ENCODE data around the gene ALOXE3. TPM values are rescaled to one million over a fixed set of nuclear protein-coding genes. Genes with fewer than 3 reads are reported as not detected.

ALOXE3 gene
- not detected for total RNA-seq
- polyA plus RNA-seq = not detected
- long read RNA-seq, donor 1 = 0 reads
- long read RNA-seq, donor 2 = 0 reads

DNA sequence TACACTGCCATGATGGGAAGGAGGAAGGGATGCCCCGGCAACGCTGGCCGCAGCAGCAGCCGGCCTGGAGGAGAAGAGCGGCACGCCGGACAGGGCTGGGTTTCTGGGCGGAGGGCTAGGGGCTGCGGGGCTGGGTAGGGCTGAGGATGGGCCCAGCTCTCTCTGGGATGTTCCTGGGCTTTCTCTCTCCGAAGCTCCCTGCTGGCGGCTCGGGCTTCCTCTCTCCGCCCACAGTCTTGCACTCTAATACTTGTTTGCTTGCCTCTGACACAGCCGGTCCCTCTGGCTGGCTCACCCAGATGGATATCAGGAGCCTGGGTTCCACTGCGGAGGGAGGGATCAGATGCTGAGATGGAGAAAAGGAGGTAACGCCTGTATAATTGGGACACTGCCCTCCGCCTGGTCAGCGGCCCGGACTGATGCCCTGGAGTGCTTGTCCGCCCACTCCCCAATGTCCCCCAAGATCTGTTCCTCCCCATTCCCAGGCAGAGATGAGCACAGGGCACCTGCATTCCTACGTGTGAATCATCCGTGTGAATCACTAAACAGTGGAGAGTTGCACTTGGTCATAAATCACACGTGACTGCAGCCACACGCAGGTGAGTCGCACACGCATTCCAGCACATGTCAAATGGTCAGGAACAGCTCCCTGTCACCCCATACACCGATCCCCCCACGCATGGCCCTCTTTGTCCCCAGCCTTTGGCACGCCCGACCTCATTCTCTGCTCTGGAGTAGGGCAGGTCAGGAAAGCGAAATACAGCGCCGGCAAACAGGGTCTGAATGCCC, at the start of gene ALOXE3:
ALOXE3 (minus strand) TSS at position 535 of the 789 bp plus-strand sequence; CDS start at position 11, 524 bp downstream.
- Histone ChIP-seq H3K27me3 (ENCODE audit: control insufficient read depth in 1 of 2, insufficient read depth in 2 of 2, low read length in 1 of 2) (no peaks in the 10 kb centered on the region), H3K4me1 (ENCODE audit: control insufficient read depth in 1 of 2, insufficient read depth in 2 of 2, low read length in 2 of 2) (no peaks in the 10 kb centered on the region), H3K27ac (ENCODE audit: low read depth in 1 of 2, low read length in 2 of 2) (no peak within 1 kb of the TSS)

DNA sequence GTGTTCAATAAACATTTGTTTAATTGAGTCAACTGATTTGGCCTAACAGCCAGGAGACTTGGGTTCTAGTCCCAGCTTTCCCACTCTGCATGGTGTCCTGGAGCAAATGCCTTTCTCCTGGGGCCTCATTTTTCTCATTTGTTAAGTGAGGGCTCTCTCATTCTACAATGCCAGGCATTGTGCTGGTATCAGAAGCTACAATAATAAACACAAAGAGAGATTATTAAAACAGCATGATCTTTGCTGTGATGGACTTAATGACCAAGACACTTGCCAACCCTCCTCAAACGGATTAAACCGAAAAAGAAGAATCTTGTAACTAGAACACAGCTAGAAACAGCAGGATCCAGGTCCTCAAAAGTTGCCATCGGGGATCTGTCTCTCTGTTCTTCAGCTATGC, 49.2 kb upstream of the ALOXE3 start:
- WGBS, 2 donors = 83 to 84% methylated on average over 3 of the region's 3 CpGs
- Histone ChIP-seq H3K36me3 (ENCODE audit: control insufficient read depth in 1 of 2, insufficient read depth in 2 of 2, low read length in 1 of 2) (no peaks in the 10 kb centered on the region), H3K4me1 (ENCODE audit: control insufficient read depth in 1 of 2, insufficient read depth in 2 of 2, low read length in 2 of 2) (no peaks in the 10 kb centered on the region), H3K4me3 (ENCODE audit: low read length in 2 of 2) (no peak overlapping the region), H3K9me3 (ENCODE audit: control insufficient read depth, low read length) (no peaks in the 10 kb centered on the region), H3K27me3 (ENCODE audit: control insufficient read depth in 1 of 2, insufficient read depth in 2 of 2, low read length in 1 of 2) (no peaks in the 10 kb centered on the region), H3K27ac (ENCODE audit: low read depth in 1 of 2, low read length in 2 of 2) (no peak overlapping the region)
- intact Hi-C loops (cut with DNase I) = no loop called here
- ATAC-seq (ENCODE audit: low FRiP score) (no peak), DNase-seq (no peak)

More for the DNA sequence above, at the start of gene ALOXE3:
- Histone ChIP-seq H3K4me3 (ENCODE audit: low read length in 2 of 2) (peak within 1 kb of the TSS; percentile 20 to 39), H3K9me3 (ENCODE audit: control insufficient read depth, low read length) (no peaks in the 10 kb centered on the region), H3K36me3 (ENCODE audit: control insufficient read depth in 1 of 2, insufficient read depth in 2 of 2, low read length in 1 of 2) (no peaks in the 10 kb centered on the region)
- ATAC-seq (ENCODE audit: low FRiP score) (no peak), DNase-seq (peak in 1 of 2 donors; percentile 78)
- 0 to 1% methylated on average over 32 to 33 of the region's 33 CpGs for WGBS, 2 donors
- intact Hi-C loops (cut with DNase I) = loop anchor here (2.0 to 10.0 kb wide), 3 partner anchors 21 to 69 kb away; no protein-coding TSS in a partner anchor

DNA sequence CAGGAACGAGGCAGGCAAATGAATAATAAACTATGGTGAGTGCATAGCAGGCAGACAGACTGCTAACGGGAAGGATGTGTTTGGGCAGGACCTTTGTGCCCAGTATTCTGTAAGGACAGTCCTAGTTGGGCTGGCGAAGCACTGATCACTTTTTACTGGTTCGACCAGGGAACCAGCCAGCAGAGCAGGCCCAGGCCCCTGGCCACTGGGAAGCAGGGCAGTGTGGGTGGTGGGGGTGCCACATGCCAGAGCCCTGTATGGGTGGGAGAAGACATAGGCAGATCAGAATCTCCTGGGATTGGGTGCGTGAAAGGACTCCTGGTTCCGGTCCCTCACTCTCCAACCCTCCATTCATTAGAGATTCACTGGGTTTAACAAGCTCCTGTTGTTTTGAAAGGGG, 48.4 kb upstream of the ALOXE3 start:
- no peaks in the 10 kb centered on the region for H3K36me3 ChIP-seq (ENCODE audit: control insufficient read depth in 1 of 2, insufficient read depth in 2 of 2, low read length in 1 of 2)
- no peaks in the 10 kb centered on the region for H3K27me3 ChIP-seq (ENCODE audit: control insufficient read depth in 1 of 2, insufficient read depth in 2 of 2, low read length in 1 of 2)
- intact Hi-C loops (cut with DNase I) = no loop called here
- DNase-seq (no peak), ATAC-seq (ENCODE audit: low FRiP score) (no peak)
- H3K4me3 ChIP-seq (ENCODE audit: low read length in 2 of 2) = no peak overlapping the region
- no peaks in the 10 kb centered on the region for H3K9me3 ChIP-seq (ENCODE audit: control insufficient read depth, low read length)
- WGBS, 2 donors = 94 to 97% methylated on average over 6 of the region's 6 CpGs
- no peak overlapping the region for H3K27ac ChIP-seq (ENCODE audit: low read depth in 1 of 2, low read length in 2 of 2)
- no peaks in the 10 kb centered on the region for H3K4me1 ChIP-seq (ENCODE audit: control insufficient read depth in 1 of 2, insufficient read depth in 2 of 2, low read length in 2 of 2)

DNA sequence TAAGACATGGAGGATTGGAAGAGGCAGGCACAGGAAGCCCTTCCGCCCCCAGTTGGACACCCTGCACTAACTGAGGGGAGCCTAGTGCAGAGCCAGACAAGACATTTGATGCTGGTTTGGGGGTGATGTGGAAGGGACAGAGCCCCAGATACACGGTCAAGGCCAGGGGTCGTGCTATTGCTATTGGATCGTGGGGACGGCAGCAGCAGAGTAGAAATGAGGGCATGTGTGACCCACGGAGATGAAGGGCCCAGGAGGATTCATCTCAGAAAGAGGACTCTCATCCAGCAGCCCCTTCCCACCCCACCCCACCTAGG, 46.5 kb upstream of the ALOXE3 start:
- Histone ChIP-seq H3K36me3 (ENCODE audit: control insufficient read depth in 1 of 2, insufficient read depth in 2 of 2, low read length in 1 of 2) (no peaks in the 10 kb centered on the region), H3K4me3 (ENCODE audit: low read length in 2 of 2) (no peak overlapping the region), H3K27me3 (ENCODE audit: control insufficient read depth in 1 of 2, insufficient read depth in 2 of 2, low read length in 1 of 2) (no peaks in the 10 kb centered on the region), H3K4me1 (ENCODE audit: control insufficient read depth in 1 of 2, insufficient read depth in 2 of 2, low read length in 2 of 2) (no peaks in the 10 kb centered on the region), H3K27ac (ENCODE audit: low read depth in 1 of 2, low read length in 2 of 2) (no peak overlapping the region), H3K9me3 (ENCODE audit: control insufficient read depth, low read length) (no peaks in the 10 kb centered on the region)
- DNase-seq (peak in 1 of 2 donors; percentile 66), ATAC-seq (ENCODE audit: low FRiP score) (no peak)
- intact Hi-C loops (cut with DNase I) = loop anchor here in 1 of 2 donors (5.0 kb wide), 1 partner anchor 42 kb away; the partner anchor contains the start of gene HES7
- 76 to 77% methylated on average over 6 of the region's 6 CpGs for WGBS, 2 donors

DNA sequence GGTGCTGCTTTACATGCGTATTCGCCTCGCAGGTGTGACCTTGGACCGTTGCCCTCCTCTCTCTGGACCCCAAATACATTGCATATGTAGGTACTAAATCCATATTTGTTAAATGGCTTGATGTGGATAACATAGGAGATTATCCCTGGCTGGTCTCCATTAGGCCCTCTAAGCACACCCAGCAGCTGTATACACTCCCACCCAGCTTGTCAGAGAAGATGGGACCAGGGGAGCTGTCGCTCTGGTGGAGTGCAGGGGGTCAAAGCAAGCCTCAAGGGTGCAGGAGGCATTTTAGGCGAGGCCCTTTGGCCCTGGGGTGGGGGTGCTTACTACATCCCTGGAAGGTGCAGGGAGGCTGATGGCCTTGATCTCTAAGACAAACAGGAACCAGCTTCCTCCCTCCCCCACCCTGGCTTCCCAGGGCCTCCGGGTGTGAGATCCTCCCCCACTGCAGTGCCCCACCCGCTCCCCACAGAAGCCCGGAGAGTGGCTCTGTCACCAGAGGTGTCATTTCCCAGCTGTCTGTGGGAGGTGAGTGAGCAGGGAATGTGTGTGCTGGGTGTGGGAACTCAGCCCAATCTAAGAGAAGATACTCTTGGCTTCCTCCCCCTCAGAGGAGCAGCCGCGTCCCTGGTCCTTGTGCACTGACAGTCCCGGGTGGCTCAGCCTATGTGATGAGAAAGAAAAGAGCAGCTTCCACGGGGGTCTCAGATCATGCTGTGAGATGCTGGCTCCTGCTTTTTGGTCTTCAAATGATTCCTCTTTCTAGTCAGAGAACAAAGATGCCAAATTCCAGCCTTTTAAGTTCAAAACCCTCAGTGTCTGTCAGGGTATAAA, 45.9 kb upstream of the ALOXE3 start:
- Histone ChIP-seq H3K27ac (ENCODE audit: low read depth in 1 of 2, low read length in 2 of 2) (peak overlapping the region; percentile 10 to 28), H3K9me3 (ENCODE audit: control insufficient read depth, low read length) (no peaks in the 10 kb centered on the region), H3K4me3 (ENCODE audit: low read length in 2 of 2) (no peak overlapping the region), H3K4me1 (ENCODE audit: control insufficient read depth in 1 of 2, insufficient read depth in 2 of 2, low read length in 2 of 2) (no peaks in the 10 kb centered on the region), H3K36me3 (ENCODE audit: control insufficient read depth in 1 of 2, insufficient read depth in 2 of 2, low read length in 1 of 2) (no peaks in the 10 kb centered on the region), H3K27me3 (ENCODE audit: control insufficient read depth in 1 of 2, insufficient read depth in 2 of 2, low read length in 1 of 2) (no peaks in the 10 kb centered on the region)
- WGBS, 2 donors = 44 to 45% methylated on average over 13 of the region's 13 CpGs
- intact Hi-C loops (cut with DNase I) = loop anchor here in 1 of 2 donors (5.0 kb wide), 1 partner anchor 42 kb away; the partner anchor contains the start of gene HES7
- peak; percentile 30 for ATAC-seq (ENCODE audit: low FRiP score)
- peak; percentile 84 to 85 for DNase-seq

DNA sequence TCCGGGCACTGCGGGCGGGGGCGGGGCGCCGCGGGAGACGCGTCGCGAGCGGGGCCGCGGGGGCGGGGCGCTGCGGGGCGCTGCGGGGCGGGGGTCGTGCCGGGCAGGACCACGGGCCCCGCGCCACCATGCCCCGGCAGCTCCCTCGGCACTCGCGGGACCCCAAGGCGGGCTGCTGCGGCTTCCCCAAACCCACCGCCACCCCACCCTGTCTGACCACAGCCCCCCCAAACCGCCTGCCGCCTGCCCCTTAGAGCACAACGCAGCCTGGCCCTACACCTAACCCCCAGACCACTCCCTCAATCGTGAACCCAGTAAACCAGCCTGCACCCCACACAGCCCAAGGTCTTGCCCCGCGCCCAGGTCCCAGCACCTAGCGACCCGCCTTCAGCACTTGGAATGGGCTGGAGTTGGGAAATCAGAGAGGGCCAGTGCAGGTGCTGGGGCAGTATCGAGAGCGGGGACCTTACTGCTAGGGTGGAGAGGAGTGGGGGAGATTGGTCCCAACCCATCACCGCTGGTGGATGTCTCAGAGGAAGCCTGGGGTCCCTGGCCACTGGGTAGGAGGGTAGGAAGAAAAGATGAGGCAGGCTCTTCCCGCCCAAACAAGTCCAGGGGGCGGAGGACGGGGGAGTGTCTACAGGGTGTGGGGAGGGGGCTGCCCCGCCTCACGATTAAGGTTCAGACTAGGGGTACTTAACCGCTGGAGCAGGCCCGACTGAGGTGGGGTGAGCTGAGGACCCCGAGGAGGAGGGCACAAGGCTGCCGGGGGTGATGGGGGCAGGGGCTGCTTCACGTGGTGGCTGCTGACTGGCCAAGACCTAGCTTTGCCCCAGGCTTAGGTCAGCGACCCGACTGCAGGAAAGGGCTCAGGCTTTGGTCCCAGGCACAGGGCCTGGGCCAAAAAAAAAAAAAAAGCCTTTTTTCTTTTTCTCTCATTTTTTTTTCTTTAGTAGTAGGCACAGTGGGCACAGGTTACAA, 45.0 kb upstream of the ALOXE3 start:
- H3K36me3 ChIP-seq (ENCODE audit: control insufficient read depth in 1 of 2, insufficient read depth in 2 of 2, low read length in 1 of 2) = no peaks in the 10 kb centered on the region
- 3 to 4% methylated on average over 49 to 55 of the region's 55 CpGs for WGBS, 2 donors
- intact Hi-C loops (cut with DNase I) = loop anchor here in 1 of 2 donors (5.0 kb wide), 1 partner anchor 41 kb away; the partner anchor contains the start of gene HES7
- H3K9me3 ChIP-seq (ENCODE audit: control insufficient read depth, low read length) = no peaks in the 10 kb centered on the region
- DNase-seq (peak; percentile 65 to 77), ATAC-seq (ENCODE audit: low FRiP score) (peak; percentile 26)
- no peaks in the 10 kb centered on the region for H3K4me1 ChIP-seq (ENCODE audit: control insufficient read depth in 1 of 2, insufficient read depth in 2 of 2, low read length in 2 of 2)
- no peaks in the 10 kb centered on the region for H3K27me3 ChIP-seq (ENCODE audit: control insufficient read depth in 1 of 2, insufficient read depth in 2 of 2, low read length in 1 of 2)
- peak overlapping the region; percentile 27 to 95 for H3K4me3 ChIP-seq (ENCODE audit: low read length in 2 of 2)
- peak overlapping the region; percentile 10 to 24 for H3K27ac ChIP-seq (ENCODE audit: low read depth in 1 of 2, low read length in 2 of 2)

DNA sequence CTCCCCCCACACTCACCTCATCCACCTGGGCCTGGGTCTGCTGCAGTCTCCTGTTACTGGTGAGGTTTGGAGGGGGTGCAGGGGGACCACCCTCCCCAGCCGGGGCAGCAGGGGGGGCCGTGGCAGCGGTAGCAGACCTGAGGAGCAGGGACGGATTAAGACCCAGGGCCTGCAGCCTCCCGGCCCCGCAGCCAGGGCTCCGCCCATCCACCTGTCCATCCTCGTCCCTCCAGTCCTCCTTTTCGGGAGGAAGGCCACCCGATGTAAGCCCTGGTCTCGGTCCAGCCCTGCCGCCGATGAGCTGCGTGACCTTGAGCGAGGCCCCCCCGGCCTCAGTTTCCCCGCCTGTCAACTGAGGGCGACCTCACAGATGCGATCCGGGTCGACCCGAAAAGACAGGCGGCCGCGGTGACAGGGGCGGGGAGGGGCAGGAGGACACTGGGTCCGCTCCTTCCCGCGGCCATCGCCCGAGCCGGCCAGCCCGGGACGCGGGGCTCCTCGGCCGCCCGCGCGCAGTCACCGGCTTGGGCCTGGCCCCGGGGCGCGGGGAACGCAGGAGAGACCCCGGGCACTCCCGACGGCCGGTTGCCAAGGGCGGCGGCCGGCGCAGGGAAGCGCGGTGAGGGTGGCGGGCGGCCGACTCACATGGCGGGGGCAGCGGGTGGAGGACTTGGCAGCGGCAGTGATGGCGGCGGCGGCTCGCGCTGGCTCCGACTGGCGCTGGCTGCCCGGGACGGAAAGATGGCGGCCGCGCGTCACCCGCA, 44.1 kb upstream of the ALOXE3 start, which contains the start of gene VAMP2:
VAMP2 (minus strand) TSS at position 716 of the 764 bp plus-strand sequence; CDS start at position 647, 69 bp downstream.
- intact Hi-C loops (cut with DNase I) = loop anchor here in 1 of 2 donors (5.0 kb wide), 1 partner anchor 40 kb away; the partner anchor contains the start of gene HES7

More for the DNA sequence above, 44.1 kb upstream of the ALOXE3 start, which contains the start of gene VAMP2:
- Histone ChIP-seq H3K4me1 (ENCODE audit: control insufficient read depth in 1 of 2, insufficient read depth in 2 of 2, low read length in 2 of 2) (no peaks in the 10 kb centered on the region), H3K9me3 (ENCODE audit: control insufficient read depth, low read length) (no peaks in the 10 kb centered on the region), H3K27me3 (ENCODE audit: control insufficient read depth in 1 of 2, insufficient read depth in 2 of 2, low read length in 1 of 2) (no peaks in the 10 kb centered on the region), H3K4me3 (ENCODE audit: low read length in 2 of 2) (peak within 1 kb of the TSS; percentile 66 to 95), H3K27ac (ENCODE audit: low read depth in 1 of 2, low read length in 2 of 2) (peak within 1 kb of the TSS; percentile 61 to 89), H3K36me3 (ENCODE audit: control insufficient read depth in 1 of 2, insufficient read depth in 2 of 2, low read length in 1 of 2) (no peaks in the 10 kb centered on the region)
- DNase-seq = peak; percentile 90 to 95
- 0% methylated on average over 52 to 75 of the region's 75 CpGs for WGBS, 2 donors
- peak; percentile 75 for ATAC-seq (ENCODE audit: low FRiP score)
